GM21381 (cell line): ENCODE measurements around the gene RGS12.
"Not testable (repeated sequence)": the region's sequence is repeated elsewhere in the genome, so short reads cannot be mapped to it uniquely, and the experiment has no call there.

ENCODE experiments used
- ATAC-seq: cut with Tn5 transposase; IDR thresholded peaks from one replicate; pipeline ENCODE4 v1.9.1; 2021; ENCODE audit warnings: mild to moderate bottlenecking, moderate library complexity; ENCODE audit not compliant: unreplicated experiment

The RGS12 gene

DNA sequence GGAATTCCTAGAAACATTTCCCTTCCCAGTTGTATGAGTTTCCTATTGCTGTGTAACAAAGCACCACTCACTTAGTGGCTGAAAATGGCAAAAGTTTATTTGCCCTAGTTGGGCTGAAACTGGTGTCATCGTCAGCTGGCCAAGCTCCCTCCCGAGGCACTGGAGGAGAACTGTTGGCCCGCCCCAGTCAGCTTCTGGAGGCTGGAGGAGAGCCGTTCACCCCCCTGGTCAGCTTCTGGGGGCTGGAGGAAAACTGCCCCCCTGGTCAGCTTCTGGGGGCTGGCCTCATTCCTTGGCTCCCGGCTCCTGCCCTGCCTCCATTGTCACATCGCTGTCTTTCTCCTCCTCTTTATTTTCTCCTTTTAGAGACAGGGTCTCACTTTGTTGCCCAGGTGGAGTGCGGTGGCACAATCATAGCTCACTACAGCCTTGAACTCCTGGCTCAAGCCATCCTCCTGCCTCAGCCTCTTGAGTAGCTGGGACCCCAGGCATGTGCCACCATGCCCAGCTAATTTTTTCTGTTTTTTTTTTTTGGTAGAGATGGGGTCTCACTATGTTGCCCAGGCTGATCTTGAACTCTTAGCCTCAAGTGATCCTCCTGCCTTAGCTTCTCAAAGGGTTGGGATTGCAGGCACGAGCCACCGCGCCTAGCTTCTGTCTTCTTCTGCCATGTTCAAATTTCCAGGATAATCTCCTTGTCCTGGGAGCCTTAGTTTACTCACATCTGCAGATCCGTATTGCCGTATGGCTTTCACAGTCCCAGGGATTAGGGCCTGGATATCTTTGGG lies 3.2 kb downstream of the RGS12 start:
- ATAC-seq, result no peak

DNA sequence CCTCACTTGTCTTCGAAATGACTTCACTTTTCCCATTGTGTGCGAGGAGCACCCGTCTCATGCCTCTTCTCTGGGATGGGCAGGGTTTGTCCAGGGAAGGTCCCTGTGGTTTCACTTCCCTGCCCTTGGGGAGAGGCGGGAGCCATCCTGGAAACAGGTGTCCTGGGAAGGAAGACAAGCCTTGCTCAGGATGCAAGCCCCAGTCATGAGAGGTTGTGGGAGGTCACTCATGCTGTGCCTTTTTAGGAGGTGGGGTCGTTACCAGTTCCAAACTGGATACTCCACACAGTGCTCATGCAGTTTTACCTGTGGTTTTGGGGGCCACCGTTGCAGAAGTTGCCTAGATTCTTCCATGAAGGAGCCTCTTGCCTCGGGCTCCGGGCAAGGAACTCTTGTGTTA lies 3.8 kb downstream of the RGS12 start:
- ATAC-seq, result no peak

DNA sequence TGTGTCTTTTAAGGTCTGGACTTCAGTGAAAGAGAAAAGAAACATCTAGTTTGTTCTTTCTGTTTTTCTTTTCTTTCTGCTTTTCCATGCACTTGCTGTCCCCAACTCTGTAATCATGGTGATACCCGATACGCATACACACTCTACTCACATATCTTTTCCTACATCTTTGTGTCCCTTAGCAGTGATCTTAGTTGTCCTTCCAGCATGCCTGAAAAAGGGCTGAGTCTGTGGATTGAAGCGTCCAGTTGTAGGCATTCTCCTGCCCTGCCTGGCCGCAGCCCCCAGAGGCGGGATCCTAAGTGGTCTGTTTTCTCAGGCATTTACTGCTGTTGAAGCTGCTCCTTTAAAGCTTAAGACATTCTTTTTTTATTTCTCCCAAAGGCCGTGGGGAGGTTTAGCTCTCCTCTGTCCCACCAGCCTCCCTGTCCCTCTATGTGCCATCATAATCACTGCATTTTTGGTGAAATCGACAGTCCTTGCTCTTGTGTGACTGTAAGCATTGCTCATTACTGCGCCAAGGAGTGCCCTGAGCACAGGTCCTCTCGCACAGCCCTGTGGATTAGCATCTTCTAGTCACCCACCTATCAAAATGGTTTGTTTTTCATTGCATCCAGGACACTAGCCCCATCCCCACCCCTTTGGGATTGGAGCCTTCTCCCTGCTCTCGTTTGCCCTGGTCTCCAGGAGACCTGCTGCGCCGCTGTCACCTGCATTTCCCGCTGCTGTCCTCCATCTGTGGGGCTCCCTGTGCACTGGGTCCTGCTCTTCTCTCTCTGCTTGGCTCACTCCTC lies 4.4 kb downstream of the RGS12 start:
- ATAC-seq, result no peak

DNA sequence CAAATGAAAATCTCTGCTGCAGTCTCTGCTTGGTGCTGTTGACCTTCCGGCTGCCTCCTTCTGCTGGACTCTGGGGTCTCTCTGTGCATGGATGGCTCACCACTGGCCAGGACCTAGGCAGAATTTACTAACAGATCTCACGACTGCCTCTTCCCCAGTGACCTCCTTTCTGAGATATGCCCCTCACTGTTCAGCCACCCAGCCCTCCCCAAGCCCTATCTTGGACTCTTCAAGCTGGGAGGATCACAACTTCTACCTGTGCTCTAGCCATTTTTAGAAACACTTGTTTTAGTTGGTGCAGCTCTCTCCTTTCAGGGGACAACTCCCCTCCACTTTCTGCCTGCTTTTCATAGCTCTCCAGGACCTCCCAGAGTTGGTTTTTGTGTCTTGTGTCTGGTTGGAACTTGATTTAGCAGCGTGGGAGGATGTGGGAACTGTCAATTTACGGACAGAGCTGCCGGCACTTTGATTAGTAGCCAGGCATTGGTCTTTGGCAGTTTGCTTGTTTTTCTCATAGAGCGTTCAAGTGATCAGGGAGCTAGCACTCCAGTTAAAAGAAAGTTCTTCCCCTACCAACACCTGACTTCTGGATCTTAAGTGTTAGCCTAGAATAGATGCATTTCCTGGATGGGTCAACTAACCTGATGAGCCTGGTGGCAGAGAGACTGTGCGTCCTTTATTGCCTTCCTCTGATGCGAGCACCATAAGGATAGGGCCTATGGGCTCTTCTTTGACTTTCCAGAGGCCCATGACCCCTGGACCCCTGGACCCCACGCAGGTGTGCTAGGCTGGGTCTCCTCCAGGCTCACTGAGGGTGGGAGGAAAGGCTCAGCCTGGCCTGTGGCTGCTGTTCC lies 6.5 kb downstream of the RGS12 start:
- ATAC-seq, result no peak

DNA sequence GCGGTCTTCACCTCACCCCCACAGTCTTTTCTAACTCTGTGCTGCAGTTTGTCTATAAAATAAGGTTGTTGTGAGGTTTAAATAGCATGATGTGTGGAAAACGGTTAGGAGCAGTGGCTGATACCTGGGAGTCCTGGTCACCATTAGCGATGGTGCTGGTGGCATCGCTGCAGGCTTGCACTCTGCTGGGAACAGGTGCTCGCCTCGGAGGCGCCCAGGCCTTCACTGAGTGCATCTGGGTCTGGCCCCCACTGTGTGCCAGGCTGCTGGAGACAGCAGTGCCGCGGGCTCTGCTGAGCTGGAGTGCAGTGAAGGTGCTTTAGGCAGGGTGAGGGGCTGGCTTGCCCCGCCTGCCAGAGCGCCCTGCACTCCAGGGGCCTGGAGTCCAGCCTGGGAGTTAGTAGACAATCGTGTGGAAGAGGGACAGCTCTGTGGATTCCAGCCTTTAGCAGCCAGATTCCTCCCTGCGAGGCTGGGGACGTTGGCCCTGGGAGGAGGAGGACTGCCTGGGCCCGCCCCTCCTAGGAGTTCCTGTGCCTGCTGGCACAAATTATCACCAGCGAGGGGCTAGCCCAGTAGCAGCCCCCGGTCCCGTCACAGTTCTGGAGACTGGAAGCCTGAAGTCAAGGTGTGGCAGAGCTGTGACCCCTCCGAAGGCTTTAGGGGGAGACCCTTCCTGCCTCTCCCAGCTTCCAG lies 7.3 kb downstream of the RGS12 start:
- ATAC-seq, result no peak

DNA sequence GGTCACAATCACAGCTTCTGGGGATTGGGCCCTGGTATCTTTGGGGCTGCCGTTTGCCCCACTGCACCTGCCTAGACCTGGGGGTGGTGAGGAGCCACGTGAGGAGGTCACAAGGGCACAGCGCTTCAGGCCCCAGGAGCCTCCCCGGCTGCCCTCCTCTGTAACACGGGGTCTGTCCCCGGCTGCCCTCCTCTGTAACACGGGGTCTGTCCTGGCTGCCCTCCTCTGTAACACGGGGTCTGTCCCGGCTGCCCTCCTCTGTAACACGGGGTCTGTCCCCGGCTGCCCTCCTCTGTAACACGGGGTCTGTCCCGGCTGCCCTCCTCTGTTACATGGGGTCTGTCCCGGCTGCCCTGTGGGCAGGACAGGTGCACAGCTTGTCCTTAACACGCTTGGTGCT lies 8.1 kb downstream of the RGS12 start:
- ATAC-seq, result not testable (repeated sequence)

DNA sequence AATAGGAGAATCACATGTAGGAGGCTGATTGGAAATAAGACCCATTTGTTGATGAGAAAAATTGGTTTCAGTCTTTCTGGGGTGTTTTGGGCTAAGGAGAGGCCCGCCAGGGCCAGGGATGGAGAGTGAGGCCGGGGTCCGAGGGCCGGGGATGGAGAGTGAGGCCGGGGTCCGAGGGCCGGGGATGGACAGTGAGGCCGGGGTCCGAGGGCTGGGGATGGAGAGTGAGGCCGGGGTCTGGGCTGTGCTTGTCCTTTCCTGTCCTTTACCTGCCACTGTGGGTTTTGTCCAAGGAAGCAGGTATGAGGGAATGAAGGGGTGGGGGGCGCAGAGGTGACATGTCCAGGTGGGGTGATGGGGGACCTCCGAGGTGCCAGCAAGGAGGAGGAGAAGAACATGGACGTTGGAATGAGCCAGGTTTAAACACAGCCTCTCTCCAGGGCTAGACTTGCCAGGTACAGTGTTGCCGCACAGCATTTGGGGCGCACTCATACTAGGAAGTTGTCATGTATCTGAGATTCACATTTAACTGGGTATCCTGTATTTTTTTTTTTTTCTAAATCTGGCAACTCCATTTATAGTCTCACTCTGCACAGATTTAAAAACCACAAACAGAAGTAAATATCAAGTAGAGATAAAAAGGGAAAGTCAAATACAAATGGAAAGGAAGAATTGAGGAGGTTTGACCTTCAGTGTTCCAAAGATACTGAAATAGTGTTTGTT lies 8.8 kb downstream of the RGS12 start:
- no peak for ATAC-seq

DNA sequence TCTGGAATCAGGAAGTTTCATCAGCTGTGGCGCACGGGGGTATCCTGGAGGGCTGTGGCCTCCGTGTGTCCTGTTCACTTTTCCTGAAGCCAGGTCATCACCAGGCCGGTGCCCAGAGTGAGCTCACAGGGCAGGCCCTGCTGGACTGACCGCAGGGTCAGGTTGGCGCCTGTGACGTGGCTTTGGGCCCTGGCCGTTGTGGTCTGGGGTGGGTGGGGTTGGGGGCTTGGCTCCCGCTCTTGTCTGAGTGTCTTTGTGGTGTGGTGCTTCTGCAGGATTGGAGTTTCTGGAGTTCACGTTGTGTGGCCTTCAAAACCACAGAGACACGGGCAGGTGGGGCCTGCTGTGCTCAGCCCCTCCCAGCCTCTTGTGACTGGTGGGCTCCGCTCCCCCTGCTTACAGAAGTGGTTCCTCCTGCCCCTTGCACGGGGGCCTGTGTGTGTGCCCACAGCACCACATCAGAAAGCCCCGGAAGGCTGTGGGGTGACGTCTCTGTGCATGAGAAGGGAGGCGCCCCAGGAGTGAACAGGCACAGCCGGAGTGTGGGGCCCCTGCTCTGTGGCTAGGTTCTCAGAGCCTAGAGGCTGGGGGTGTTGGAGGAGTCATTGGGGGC lies 9.5 kb downstream of the RGS12 start:
- ATAC-seq, result no peak

DNA sequence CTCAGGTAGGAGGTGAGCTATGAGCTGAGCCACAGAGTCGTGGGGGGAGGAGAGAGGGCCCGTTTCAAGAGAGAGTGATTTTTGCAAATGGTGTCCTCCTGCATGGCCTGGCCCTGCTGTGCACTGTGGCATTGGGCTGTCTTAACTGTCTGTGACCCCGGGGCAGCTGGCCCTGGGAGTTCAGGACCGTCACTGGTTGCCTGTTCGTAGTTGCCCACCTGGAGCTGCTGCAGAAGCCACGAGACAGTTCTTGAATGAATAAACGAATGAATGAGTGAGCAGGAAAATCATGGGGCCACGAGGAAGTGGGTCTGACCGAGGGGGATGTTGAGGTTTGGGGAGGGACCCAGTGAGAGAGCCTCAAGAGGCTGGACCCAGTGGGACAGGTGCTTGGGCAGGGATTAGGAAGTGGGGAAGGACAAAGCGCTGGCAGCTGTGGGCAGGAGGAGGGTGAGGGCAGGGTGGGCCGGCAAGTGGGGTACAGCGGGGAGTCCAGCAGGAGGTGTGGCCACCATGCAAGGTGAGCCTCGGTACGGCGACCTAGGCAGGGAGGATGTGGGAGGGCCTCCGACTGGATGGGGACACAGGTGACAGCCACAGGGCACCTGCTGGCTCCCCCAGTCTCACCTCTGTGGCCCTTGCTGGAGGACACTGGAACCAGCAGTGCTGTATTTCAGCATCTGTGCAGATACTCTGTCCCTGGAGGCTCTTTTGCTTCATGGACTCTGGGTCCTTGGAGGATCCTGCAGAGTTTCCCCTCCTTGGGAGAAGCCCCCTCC lies 10.2 kb downstream of the RGS12 start:
- no peak for ATAC-seq

DNA sequence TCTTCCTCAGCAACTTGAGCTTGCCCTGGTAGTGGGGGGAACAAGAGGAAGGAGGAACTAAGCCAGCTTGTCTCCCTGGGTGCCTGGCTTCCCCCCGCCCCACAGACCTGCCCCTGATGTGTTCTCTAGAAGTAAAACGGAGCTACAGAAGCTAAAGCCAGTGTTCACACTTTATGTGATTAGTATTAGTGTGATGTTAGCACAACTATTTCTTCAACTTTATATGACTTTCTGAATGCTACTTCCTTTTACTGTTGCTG lies 10.7 kb downstream of the RGS12 start:
- ATAC-seq, result no peak

DNA sequence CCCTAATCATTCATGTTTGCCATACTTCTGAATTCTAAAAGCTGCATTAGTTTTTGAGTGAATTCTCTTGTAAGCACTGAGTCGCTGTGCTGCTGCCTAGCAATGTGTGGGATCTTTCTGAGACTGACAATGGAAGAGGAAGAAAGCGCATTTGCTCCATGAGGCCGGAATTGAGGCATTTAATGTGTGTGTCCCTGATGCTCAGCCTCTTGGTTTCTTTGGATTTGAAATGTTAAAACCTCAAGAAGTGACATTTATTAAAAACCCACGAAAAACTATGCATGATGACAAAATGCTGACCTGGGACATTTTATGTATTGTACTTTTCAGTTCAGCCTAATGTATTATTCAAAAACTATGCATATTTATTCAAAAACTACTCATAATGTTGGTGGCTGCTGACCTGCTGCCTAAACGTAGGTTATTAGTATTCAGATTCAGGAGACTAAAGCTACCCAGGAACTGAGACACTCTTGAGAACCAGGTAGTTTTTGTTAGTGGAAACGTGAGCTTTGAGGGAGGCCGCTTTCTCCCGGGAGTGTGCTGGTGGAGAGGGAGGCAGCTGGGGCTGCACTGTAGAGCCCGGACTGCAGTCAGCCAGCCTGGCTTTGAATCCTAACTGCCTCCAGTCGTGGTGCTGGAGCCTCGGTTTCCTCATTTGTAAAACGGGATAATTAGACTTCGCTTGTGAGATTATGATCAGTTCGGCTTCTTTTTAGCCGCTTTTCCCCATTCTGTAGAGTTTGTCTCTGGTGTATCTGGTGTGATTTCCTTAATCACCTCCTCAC lies 11.3 kb downstream of the RGS12 start:
- ATAC-seq, result no peak

DNA sequence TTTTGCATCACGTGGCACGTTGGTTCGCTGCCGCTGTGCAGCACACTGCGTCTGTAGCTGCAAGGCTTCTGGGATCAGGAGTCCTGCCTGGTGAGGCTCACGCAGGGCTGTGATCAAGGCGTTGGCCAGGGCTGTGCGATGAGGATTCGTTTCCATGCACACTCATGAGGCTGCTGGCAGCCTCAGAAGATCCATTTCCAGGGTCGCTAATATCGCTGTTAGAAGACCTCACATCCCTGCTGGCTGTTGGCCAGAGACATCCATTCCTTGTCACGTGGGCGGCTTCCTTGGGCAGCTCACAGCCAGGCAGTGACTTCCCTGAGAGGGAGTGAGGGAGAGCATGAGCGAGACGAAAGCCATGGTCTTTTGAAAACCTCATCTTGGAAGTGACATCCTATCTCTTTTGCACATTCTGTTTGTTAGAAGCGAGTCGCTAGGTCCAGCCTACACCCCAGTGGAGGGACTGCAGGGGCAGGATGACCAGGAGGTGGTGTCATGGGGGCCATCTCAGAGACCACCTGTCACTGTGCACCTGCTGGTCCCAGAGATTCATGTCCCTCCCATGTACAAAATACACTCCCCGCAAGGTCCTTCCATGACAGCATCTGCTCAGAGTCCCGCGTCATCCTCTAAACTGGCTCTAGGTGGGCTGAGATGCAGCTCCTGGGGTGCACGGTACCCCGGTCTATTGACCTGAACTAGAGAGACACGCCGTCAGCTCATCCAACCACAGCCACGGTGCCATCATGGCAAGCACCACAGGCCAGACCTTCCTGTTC lies 12.2 kb downstream of the RGS12 start:
- ATAC-seq, result no peak

DNA sequence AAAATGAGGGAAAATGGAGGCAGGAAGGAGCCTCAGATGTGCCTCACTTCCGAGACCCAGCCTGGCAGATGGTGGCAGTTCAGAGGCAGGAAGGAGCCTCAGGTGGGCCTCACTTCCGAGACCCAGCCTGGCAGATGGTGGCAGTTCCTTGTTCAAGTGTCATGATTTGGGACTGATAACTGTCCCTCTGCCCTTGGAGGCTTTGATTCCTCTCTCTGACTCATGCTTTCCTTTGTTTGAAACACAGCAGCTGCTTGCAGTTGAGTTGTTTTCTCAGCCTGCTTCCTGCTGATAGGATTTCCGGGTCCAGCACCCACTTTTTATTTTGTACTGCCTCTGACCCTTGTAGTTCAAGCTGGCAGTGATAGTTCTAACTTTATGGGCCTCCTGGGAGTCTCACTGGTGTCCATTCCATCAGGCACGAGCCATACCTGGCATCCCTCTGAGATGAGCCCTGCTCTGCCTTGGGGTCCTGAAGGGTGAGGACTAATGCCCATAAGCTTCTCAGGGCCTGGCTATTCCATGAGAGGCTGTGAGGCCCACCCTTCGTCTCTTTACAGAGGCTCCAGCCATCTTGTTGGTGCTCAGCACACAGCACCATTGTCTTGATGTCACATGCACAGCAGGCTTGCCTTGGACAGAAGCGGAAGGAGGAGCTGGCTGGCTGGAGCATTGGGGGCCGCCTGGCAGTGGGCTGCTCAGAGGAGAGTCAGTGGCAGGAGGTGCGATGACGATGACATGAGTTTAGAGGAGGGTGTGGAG lies 13.0 kb downstream of the RGS12 start:
- no peak for ATAC-seq

DNA sequence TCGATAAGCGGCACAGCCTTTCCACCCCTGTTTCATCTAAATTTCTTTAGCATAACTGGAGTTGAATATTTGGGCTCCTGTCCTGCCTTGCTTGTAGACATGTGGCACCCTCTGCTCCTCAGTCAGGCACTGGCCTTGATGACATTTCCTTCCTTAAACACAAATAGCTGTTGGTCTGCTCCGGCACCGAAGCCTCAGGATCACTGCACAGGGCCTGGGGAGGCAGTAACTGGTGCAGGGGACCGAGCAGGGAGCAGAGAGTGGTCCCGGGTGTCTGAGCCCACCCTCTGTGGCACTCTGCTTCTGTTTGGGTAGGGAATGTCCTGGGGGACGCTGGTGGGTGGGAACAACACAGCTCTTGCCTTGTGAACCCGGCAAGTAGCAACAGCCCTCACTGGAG lies 13.6 kb downstream of the RGS12 start:
- ATAC-seq, result no peak

DNA sequence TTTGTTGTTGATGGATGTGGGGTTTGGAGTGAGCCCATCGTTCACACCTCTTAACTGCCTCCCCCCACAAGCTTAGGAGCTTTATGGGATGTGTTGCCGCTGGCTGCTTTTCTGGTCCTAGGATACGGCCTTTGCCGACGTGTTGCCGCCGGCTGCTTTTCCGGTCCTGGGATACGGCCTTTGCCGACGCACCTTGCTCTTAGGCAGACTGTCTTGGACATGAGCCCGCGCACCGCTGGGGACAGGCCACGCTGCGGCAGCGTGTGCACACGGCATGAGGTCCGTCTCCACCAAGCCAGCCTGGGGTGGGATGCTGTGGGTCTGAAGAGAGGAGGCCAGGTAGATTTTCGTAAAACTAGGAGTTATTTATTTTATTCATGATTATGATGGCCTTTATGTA lies 14.2 kb downstream of the RGS12 start:
- ATAC-seq, result no peak

DNA sequence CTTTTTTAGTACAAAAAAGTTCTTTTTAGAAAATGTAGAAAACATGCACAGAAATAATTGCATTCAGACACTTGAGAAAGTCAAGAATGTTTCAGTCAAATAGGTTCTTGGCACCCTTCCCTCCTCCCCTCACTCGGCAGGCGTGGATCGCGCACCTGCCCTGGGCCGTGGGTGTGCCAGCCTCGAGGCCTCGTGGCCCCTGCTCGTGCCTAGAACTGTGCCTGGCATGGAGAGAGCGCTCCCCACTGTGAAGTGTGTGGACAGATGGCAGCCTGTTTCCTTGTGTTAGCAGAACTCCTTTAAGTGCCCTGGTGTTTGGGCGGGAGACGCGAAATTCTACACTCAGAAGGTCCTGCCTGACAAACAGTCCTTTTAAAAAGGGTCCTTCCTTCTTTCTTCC lies 14.7 kb downstream of the RGS12 start:
- ATAC-seq, result no peak
